Hepatocyte (in vitro differentiated cells): ENCODE data around the gene MARK3. TPM values are rescaled to one million over a fixed set of nuclear protein-coding genes. Genes with fewer than 3 reads are reported as not detected.

ENCODE experiments used
- DNase-seq: peaks from one replicate; pipeline ENCODE4 v3.0.0-alpha.2; 2016; ENCODE audit warnings: low spot score
- H2AFZ ChIP-seq: fragments of 200-600 bp; sonication (generic); 2 replicates; pipeline ENCODE4 v1.6.0; 2016; ENCODE audit warnings: antibody characterized with exemption, mild to moderate bottlenecking
- H3K27ac ChIP-seq: fragments of 200-600 bp; sonication (generic); 2 replicates; pipeline ENCODE4 v1.5.1; 2016; ENCODE audit warnings: mild to moderate bottlenecking
- H3K27me3 ChIP-seq: fragments of 200-600 bp; sonication (generic); 2 replicates; pipeline ENCODE4 v1.6.1; 2016
- H3K36me3 ChIP-seq: fragments of 200-600 bp; sonication (generic); replicated peaks from 2 replicates; pipeline ENCODE4 v1.5.1; 2016; ENCODE audit warnings: low read depth; ENCODE audit not compliant: insufficient read depth
- H3K4me1 ChIP-seq: fragments of 200-600 bp; sonication (generic); 2 replicates; pipeline ENCODE4 v1.5.1; 2016; ENCODE audit warnings: mild to moderate bottlenecking, moderate library complexity; ENCODE audit not compliant: insufficient read depth
- H3K4me2 ChIP-seq: fragments of 200-600 bp; sonication (generic); 2 replicates; pipeline ENCODE4 v1.6.0; 2016
- H3K4me3 ChIP-seq: fragments of 200-600 bp; sonication (generic); 2 replicates; pipeline ENCODE4 v1.5.1; 2016; ENCODE audit warnings: mild to moderate bottlenecking
- H3K79me2 ChIP-seq: fragments of 200-600 bp; sonication (generic); 2 replicates; pipeline ENCODE4 v1.6.0; 2017; ENCODE audit warnings: mild to moderate bottlenecking
- H3K9me2 ChIP-seq: fragments of 200-600 bp; sonication (generic); replicated peaks from 2 replicates; pipeline ENCODE4 v1.6.0; 2017; ENCODE audit warnings: mild to moderate bottlenecking; ENCODE audit not compliant: insufficient read depth
- H3K9me3 ChIP-seq: fragments of 200-600 bp; sonication (generic); 2 replicates; pipeline ENCODE4 v1.5.1; 2016; ENCODE audit warnings: low read depth, mild to moderate bottlenecking
- H4K20me1 ChIP-seq: fragments of 200-600 bp; sonication (generic); 2 replicates; pipeline ENCODE4 v1.6.0; 2016; ENCODE audit warnings: mild to moderate bottlenecking; ENCODE audit not compliant: insufficient read depth, poor library complexity, severe bottlenecking
- EZH2 ChIP-seq: fragments of 200-600 bp; sonication (generic); IDR thresholded peaks from 2 replicates; pipeline ENCODE4 v1.6.1; 2016; ENCODE audit warnings: antibody characterized with exemption, mild to moderate bottlenecking, borderline replicate concordance
- EZH2phosphoT487 ChIP-seq: fragments of 200-600 bp; sonication (generic); IDR thresholded peaks from one replicate; pipeline ENCODE4 v1.6.1; 2018; ENCODE audit warnings: antibody characterized with exemption, mild to moderate bottlenecking, low read depth, moderate library complexity; ENCODE audit not compliant: unreplicated experiment, severe bottlenecking
- WGBS: methylation state at CpG from one replicate; pipeline ENCODE4 v1.1.6; 2016; ENCODE audit warnings: low lambda C conversion rate; ENCODE audit errors: missing lambda C conversion rate; 5-methylcytosine and 5-hydroxymethylcytosine counted together
- polyA plus RNA-seq: library from polyadenylated mRNA; unstranded; fragments of >200 nt; fragmentation: Nextera tagmentation; extraction: Ambion mirVana; gene quantifications from 2 replicates; pipeline ENCODE4 v1.2.1, GENCODE V29; 2016
- total RNA-seq: library from RNA; depleted of rRNA; stranded (reverse); fragments of >200 nt; gene quantifications from 2 replicates; pipeline ENCODE4 v1.2.3, GENCODE V29; 2014
- TF ChIP-seq, protein P1 (sequence below): fragments of 200-600 bp; sonication (generic); IDR thresholded peaks from 2 replicates; pipeline ENCODE4 v1.5.1; 2016; ENCODE audit warnings: antibody characterized with exemption, mild to moderate bottlenecking; ENCODE audit not compliant: poor library complexity

MARK3 gene
- total and polyA plus RNA-seq, 2 experiments from 2014 or later, result 56.3 to 71.7 TPM

DNA sequence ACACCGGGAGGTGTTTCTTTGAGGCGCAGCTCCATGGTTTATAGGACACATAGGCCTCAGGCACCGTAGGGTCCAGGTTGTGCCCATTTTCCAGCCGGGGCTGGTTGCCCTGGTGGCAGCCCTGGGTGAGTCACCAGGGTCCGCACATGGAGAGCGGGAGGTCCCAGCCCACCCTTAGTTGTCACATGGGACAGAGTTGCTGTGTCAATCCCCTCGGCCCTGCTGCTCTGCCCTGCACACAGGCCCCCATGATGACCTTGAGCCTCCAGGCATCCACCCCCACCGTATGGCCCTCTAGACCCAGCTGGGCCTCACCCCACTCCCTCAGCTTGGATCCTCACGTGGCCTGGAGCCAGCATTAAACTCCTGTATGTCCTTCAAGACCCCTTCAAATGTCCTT, 151.5 kb downstream of the MARK3 start:
- Histone ChIP-seq H3K9me2 (no peaks in the 10 kb centered on the region), H3K27me3 (no peaks in the 10 kb centered on the region), H3K9me3 (no peaks in the 10 kb centered on the region), H2AFZ (no peak overlapping the region), H4K20me1 (no peaks in the 10 kb centered on the region), H3K4me1 (peaks cover 18% of the 10 kb centered on the region), H3K36me3 (no peaks in the 10 kb centered on the region), H3K4me2 (no peak overlapping the region), H3K27ac (no peak overlapping the region), H3K4me3 (no peak overlapping the region), H3K79me2 (no peaks in the 10 kb centered on the region)
- no peak for TF ChIP-seq EZH2phosphoT487
- WGBS, result 74% methylated on average over 9 of the region's 9 CpGs
- no peak for DNase-seq

DNA sequence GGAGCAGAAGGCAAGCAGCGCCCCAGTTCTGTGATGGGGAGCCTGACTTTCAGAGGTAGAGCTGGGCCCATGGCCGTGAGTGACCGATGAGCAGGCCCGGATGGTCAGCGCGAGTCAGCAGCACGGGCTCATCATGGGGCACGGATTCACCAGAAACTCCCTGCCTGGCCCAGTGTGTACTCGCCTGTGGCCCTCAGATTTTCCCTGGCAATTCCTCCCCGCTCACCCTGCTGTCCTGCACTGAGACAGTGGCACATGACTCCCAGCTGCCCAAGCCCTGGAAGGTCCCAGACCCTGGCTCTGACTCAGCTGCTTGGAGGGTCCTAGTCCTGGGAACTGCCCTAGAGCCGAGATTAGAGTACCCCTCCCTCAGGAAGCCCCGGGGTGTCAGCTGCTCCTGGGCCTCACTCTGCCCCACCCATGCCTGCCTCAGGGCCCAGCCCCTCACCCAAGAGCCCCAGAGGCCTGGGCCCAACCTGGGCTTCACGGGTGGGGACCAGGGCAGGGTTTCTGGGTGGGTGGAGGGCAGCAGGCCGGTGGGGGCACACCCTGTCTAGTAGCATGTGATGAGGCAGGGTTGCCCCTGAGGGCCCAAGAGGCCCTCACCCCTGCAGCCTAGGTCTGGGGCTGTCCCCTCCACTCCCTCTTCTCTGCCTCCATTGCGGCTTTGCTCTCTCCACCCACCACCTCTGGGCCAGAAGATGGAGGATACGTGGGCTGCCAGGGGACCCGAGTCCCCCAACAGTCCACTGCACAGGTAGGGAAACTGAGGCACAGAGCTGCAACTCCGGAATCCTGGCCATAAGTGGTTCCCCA, 152.2 kb downstream of the MARK3 start:
- TF ChIP-seq, protein P1, sequence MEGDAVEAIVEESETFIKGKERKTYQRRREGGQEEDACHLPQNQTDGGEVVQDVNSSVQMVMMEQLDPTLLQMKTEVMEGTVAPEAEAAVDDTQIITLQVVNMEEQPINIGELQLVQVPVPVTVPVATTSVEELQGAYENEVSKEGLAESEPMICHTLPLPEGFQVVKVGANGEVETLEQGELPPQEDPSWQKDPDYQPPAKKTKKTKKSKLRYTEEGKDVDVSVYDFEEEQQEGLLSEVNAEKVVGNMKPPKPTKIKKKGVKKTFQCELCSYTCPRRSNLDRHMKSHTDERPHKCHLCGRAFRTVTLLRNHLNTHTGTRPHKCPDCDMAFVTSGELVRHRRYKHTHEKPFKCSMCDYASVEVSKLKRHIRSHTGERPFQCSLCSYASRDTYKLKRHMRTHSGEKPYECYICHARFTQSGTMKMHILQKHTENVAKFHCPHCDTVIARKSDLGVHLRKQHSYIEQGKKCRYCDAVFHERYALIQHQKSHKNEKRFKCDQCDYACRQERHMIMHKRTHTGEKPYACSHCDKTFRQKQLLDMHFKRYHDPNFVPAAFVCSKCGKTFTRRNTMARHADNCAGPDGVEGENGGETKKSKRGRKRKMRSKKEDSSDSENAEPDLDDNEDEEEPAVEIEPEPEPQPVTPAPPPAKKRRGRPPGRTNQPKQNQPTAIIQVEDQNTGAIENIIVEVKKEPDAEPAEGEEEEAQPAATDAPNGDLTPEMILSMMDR, result no peak
- TF ChIP-seq EZH2, result no peak
- no peak for TF ChIP-seq EZH2phosphoT487
- Histone ChIP-seq H3K79me2 (no peaks in the 10 kb centered on the region), H3K27ac (no peak overlapping the region), H3K9me2 (no peaks in the 10 kb centered on the region), H4K20me1 (no peaks in the 10 kb centered on the region), H2AFZ (no peak overlapping the region), H3K27me3 (no peaks in the 10 kb centered on the region), H3K4me3 (no peak overlapping the region), H3K9me3 (no peaks in the 10 kb centered on the region), H3K4me2 (no peak overlapping the region), H3K4me1 (peaks cover 25% of the 10 kb centered on the region), H3K36me3 (no peaks in the 10 kb centered on the region)
- 86% methylated on average over 16 of the region's 18 CpGs for WGBS
- no peak for DNase-seq

DNA sequence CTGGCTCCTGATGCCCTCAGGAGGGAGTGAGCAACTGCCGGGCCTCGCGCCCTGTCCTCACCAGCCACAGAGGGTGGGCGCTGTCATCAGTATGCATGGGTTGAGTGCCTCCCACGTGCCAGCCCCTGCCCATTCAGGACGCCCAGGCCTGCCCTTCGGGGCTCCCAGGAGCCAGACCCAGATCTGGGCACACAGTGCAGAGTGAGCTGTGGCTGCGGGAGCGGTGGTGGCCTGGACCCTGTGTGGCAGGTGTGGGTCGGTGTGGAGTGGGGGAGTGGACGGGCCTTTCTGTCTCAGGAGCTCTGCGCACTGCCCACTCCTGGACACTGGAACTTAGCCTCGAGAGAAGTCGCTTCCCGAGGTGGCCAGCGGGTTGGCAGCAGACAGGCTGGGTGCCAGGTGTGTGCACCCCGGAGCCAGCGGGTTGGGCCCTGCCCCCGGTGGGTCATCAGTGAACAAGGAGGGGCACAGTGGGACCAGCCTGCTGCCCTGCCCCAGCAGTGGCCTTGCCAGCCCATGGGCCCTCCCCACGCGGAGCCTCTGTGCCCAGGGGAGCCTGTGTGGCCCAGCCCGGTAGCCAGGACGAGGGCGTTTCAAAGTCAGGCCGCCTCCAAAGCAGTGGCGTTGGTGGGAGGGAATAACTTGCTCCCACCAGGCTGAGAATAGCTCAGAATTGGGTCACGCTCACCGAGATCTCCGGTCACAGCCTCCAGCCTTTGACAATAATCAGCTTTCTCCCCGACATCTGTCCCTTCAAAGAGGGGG, 153.3 kb downstream of the MARK3 start:
- Histone ChIP-seq H3K36me3 (no peaks in the 10 kb centered on the region), H3K27me3 (no peaks in the 10 kb centered on the region), H3K4me3 (no peak overlapping the region), H3K4me1 (peaks cover 34% of the 10 kb centered on the region), H3K9me2 (no peaks in the 10 kb centered on the region), H3K4me2 (no peak overlapping the region), H3K9me3 (no peaks in the 10 kb centered on the region), H3K27ac (no peak overlapping the region), H4K20me1 (no peaks in the 10 kb centered on the region), H3K79me2 (no peaks in the 10 kb centered on the region), H2AFZ (no peak overlapping the region)
- WGBS, result 81% methylated on average over 29 of the region's 30 CpGs
- DNase-seq, result no peak
- TF ChIP-seq EZH2 (no peak), EZH2phosphoT487 (no peak)
- TF ChIP-seq, protein P1, result no peak
